ENCODE data around the gene ZNF697. TPM values are rescaled to one million over a fixed set of nuclear protein-coding genes. Genes with fewer than 3 reads are reported as not detected.
"Not testable (repeated sequence)": the region's sequence is repeated elsewhere in the genome, so short reads cannot be mapped to it uniquely, and the experiment has no call there.

ZNF697 gene
- total RNA-seq, 1 donor from 2014 or later = 46.1 TPM

GRCh38 chr1:119603695-119604094, 44.4 kb downstream of the ZNF697 start:
- H3K4me3 ChIP-seq (ENCODE audit: insufficient read depth, low read depth, low read length) = no peak overlapping the region
- no peaks in the 10 kb centered on the region for H3K79me2 ChIP-seq (ENCODE audit: insufficient read depth, low read length)
- peak overlapping the region; percentile 86 for H3K27ac Mint-ChIP-seq (ENCODE audit: unreplicated experiment)
- peaks cover 3% of the 10 kb centered on the region for H3K9me3 Mint-ChIP-seq (ENCODE audit: unreplicated experiment)
- H2AFZ ChIP-seq (ENCODE audit: low read depth, low read length) = no peak overlapping the region
- H4K20me1 ChIP-seq (ENCODE audit: insufficient read depth, low read length) = no peaks in the 10 kb centered on the region
- TF ChIP-seq EZH2 (IDR thresholded peaks at IDR 0.05; ENCODE audit: insufficient read depth, low read length) (no peak), CTCF (IDR thresholded peaks at IDR 0.05; ENCODE audit: insufficient read depth, low read depth, low read length) (no peak)
- no peak for FAIRE-seq
- H3K9ac ChIP-seq (ENCODE audit: low read length) = no peak overlapping the region
- H3K36me3 ChIP-seq (ENCODE audit: insufficient read depth, low read length) = no peaks in the 10 kb centered on the region
- H3K27me3 ChIP-seq (ENCODE audit: insufficient read depth, low read length) = peaks cover 10% of the 10 kb centered on the region
- no peaks in the 10 kb centered on the region for H3K27me3 Mint-ChIP-seq (ENCODE audit: low read depth, unreplicated experiment)
- H3K27ac ChIP-seq (ENCODE audit: low read depth, low read length) = no peak overlapping the region
- H3K9me3 ChIP-seq (ENCODE audit: insufficient read depth, low read depth, low read length) = no peaks in the 10 kb centered on the region
- peak; percentile 10 for DNase-seq (ENCODE audit: low read depth)
- H3K36me3 Mint-ChIP-seq (ENCODE audit: low read depth, unreplicated experiment) = peaks cover 10% of the 10 kb centered on the region
- no peak overlapping the region for H3K4me2 ChIP-seq (ENCODE audit: low read length)
- peaks cover 56% of the 10 kb centered on the region for H3K4me1 Mint-ChIP-seq (ENCODE audit: low read depth, unreplicated experiment)
- H3K4me1 ChIP-seq (ENCODE audit: insufficient read depth, low read length) = peaks cover 6% of the 10 kb centered on the region
- H3K4me3 Mint-ChIP-seq (ENCODE audit: unreplicated experiment) = no peak overlapping the region

- H3K27me3 Mint-ChIP-seq (ENCODE audit: low read depth, unreplicated experiment); H3K4me2 ChIP-seq (ENCODE audit: low read length); FAIRE-seq; H3K4me1 ChIP-seq (ENCODE audit: insufficient read depth, low read length); H3K9me3 Mint-ChIP-seq (ENCODE audit: unreplicated experiment); H3K36me3 ChIP-seq (ENCODE audit: insufficient read depth, low read length); H3K4me3 ChIP-seq (ENCODE audit: insufficient read depth, low read depth, low read length); H2AFZ ChIP-seq (ENCODE audit: low read depth, low read length); H3K27me3 ChIP-seq (ENCODE audit: insufficient read depth, low read length); H3K27ac ChIP-seq (ENCODE audit: low read depth, low read length); H3K4me3 Mint-ChIP-seq (ENCODE audit: unreplicated experiment); H3K9me3 ChIP-seq (ENCODE audit: insufficient read depth, low read depth, low read length); H4K20me1 ChIP-seq (ENCODE audit: insufficient read depth, low read length); H3K79me2 ChIP-seq (ENCODE audit: insufficient read depth, low read length); H3K9ac ChIP-seq (ENCODE audit: low read length); DNase-seq (ENCODE audit: low read depth): not testable (repeated sequence)
- Mint-ChIP-seq H3K27ac (ENCODE audit: unreplicated experiment) (peak overlapping the region; percentile 8), H3K4me1 (ENCODE audit: low read depth, unreplicated experiment) (peaks cover 55% of the 10 kb centered on the region), H3K36me3 (ENCODE audit: low read depth, unreplicated experiment) (peaks cover 10% of the 10 kb centered on the region)
Observed at GRCh38 chr1:119603241-119603640, 44.8 kb downstream of the ZNF697 start.

- not testable (repeated sequence) for H3K4me1 ChIP-seq (ENCODE audit: insufficient read depth, low read length); H3K27me3 Mint-ChIP-seq (ENCODE audit: low read depth, unreplicated experiment); H3K4me3 ChIP-seq (ENCODE audit: insufficient read depth, low read depth, low read length); H3K9me3 ChIP-seq (ENCODE audit: insufficient read depth, low read depth, low read length); H3K27me3 ChIP-seq (ENCODE audit: insufficient read depth, low read length); H3K4me2 ChIP-seq (ENCODE audit: low read length); H3K4me3 Mint-ChIP-seq (ENCODE audit: unreplicated experiment); H2AFZ ChIP-seq (ENCODE audit: low read depth, low read length); FAIRE-seq; H3K36me3 ChIP-seq (ENCODE audit: insufficient read depth, low read length); H4K20me1 ChIP-seq (ENCODE audit: insufficient read depth, low read length); H3K9ac ChIP-seq (ENCODE audit: low read length); H3K27ac ChIP-seq (ENCODE audit: low read depth, low read length); H3K79me2 ChIP-seq (ENCODE audit: insufficient read depth, low read length); DNase-seq (ENCODE audit: low read depth); H3K9me3 Mint-ChIP-seq (ENCODE audit: unreplicated experiment)
- Mint-ChIP-seq H3K4me1 (ENCODE audit: low read depth, unreplicated experiment) (peaks cover 50% of the 10 kb centered on the region), H3K27ac (ENCODE audit: unreplicated experiment) (peak overlapping the region; percentile 8), H3K36me3 (ENCODE audit: low read depth, unreplicated experiment) (peaks cover 10% of the 10 kb centered on the region)
Observed at GRCh38 chr1:119602789-119603188, 45.3 kb downstream of the ZNF697 start.

GRCh38 chr1:119602169-119602568, 45.9 kb downstream of the ZNF697 start:
- Histone ChIP-seq H3K4me2 (ENCODE audit: low read length) (no peak overlapping the region), H3K27me3 (ENCODE audit: insufficient read depth, low read length) (peaks cover 10% of the 10 kb centered on the region), H3K27ac (ENCODE audit: low read depth, low read length) (no peak overlapping the region), H3K9ac (ENCODE audit: low read length) (no peak overlapping the region), H3K4me1 (ENCODE audit: insufficient read depth, low read length) (peaks cover 6% of the 10 kb centered on the region), H4K20me1 (ENCODE audit: insufficient read depth, low read length) (no peaks in the 10 kb centered on the region), H3K36me3 (ENCODE audit: insufficient read depth, low read length) (no peaks in the 10 kb centered on the region), H3K4me3 (ENCODE audit: insufficient read depth, low read depth, low read length) (no peak overlapping the region), H2AFZ (ENCODE audit: low read depth, low read length) (no peak overlapping the region), H3K79me2 (ENCODE audit: insufficient read depth, low read length) (no peaks in the 10 kb centered on the region), H3K9me3 (ENCODE audit: insufficient read depth, low read depth, low read length) (no peaks in the 10 kb centered on the region)
- peaks cover 3% of the 10 kb centered on the region for H3K9me3 Mint-ChIP-seq (ENCODE audit: unreplicated experiment)
- no peaks in the 10 kb centered on the region for H3K27me3 Mint-ChIP-seq (ENCODE audit: low read depth, unreplicated experiment)
- H3K27ac Mint-ChIP-seq (ENCODE audit: unreplicated experiment) = no peak overlapping the region
- FAIRE-seq (no peak), DNase-seq (ENCODE audit: low read depth) (no peak)
- H3K36me3 Mint-ChIP-seq (ENCODE audit: low read depth, unreplicated experiment) = peaks cover 10% of the 10 kb centered on the region
- TF ChIP-seq EZH2 (IDR thresholded peaks at IDR 0.05; ENCODE audit: insufficient read depth, low read length) = no peak
- TF ChIP-seq CTCF (IDR thresholded peaks at IDR 0.05; ENCODE audit: insufficient read depth, low read depth, low read length) = no peak
- no peak overlapping the region for H3K4me3 Mint-ChIP-seq (ENCODE audit: unreplicated experiment)
- peaks cover 50% of the 10 kb centered on the region for H3K4me1 Mint-ChIP-seq (ENCODE audit: low read depth, unreplicated experiment)

All from astrocyte (in vitro differentiated cells and primary cell).